SK-N-SH treated with all-trans-retinoic acid at 6 μM for 48 hours (cell line): ENCODE results near the gene SPTBN4.

ENCODE experiments used
- ATAC-seq: fragments of 200-7000 bp; cut with Tn5 transposase; 3 replicates; pipeline ENCODE4 v1.9.1; 2020; ENCODE audit warnings: mild to moderate bottlenecking, moderate library complexity
- ARNTL ChIP-seq: fragments of 450-650 bp; formaldehyde crosslinking; IDR thresholded peaks from 2 replicates; pipeline ENCODE4 v1.5.0; 2020; ENCODE audit warnings: low read depth, mild to moderate bottlenecking, moderate library complexity, borderline replicate concordance
- CREB5 ChIP-seq: fragments of 250-450 bp; sonication (Bioruptor Pico); IDR thresholded peaks from 2 replicates; pipeline ENCODE4 v1.5.1; 2020; ENCODE audit warnings: low read depth, mild to moderate bottlenecking, moderate library complexity
- CSDC2 ChIP-seq: fragments of 250-450 bp; sonication (Bioruptor Pico); IDR thresholded peaks from 2 replicates; pipeline ENCODE4 v1.5.0; 2020; ENCODE audit warnings: mild to moderate bottlenecking, moderate library complexity
- CSRNP3 ChIP-seq: fragments of 250-450 bp; sonication (Bioruptor Pico); IDR thresholded peaks from 2 replicates; pipeline ENCODE4 v1.5.1; 2021; ENCODE audit warnings: mild to moderate bottlenecking, moderate library complexity
- ESRRG ChIP-seq: fragments of 250-450 bp; sonication (Bioruptor Pico); IDR thresholded peaks from 2 replicates; pipeline ENCODE4 v1.6.1; 2021; ENCODE audit warnings: mild to moderate bottlenecking
- GLIS3 ChIP-seq: fragments of 250-450 bp; sonication (Bioruptor Pico); IDR thresholded peaks from 2 replicates; pipeline ENCODE4 v1.5.0; 2020; ENCODE audit warnings: mild to moderate bottlenecking, moderate library complexity
- ISL1 ChIP-seq: fragments of 250-450 bp; sonication (Bioruptor Pico); IDR thresholded peaks from 2 replicates; pipeline ENCODE4 v2.1.2; 2022; ENCODE audit warnings: mild to moderate bottlenecking, moderate library complexity
- PATZ1 ChIP-seq: fragments of 250-450 bp; sonication (Bioruptor Pico); IDR thresholded peaks from 2 replicates; pipeline ENCODE4 v1.8.0; 2020; ENCODE audit warnings: mild to moderate bottlenecking, moderate library complexity, borderline replicate concordance
- POU6F1 ChIP-seq: fragments of 250-450 bp; sonication (Bioruptor Pico); IDR thresholded peaks from 2 replicates; pipeline ENCODE4 v1.8.0; 2021; ENCODE audit warnings: low read depth, mild to moderate bottlenecking, moderate library complexity, borderline replicate concordance
- PPARA ChIP-seq: fragments of 250-450 bp; sonication (Bioruptor Pico); IDR thresholded peaks from 2 replicates; pipeline ENCODE4 v1.5.0; 2020; ENCODE audit warnings: mild to moderate bottlenecking, borderline replicate concordance
- RARB ChIP-seq: fragments of 250-450 bp; sonication (Bioruptor Pico); IDR thresholded peaks from 2 replicates; pipeline ENCODE4 v1.8.0; 2021; ENCODE audit warnings: mild to moderate bottlenecking, moderate library complexity
- SNAI2 ChIP-seq: fragments of 250-450 bp; sonication (Bioruptor Pico); IDR thresholded peaks from 2 replicates; pipeline ENCODE4 v1.5.0; 2020; ENCODE audit warnings: mild to moderate bottlenecking, moderate library complexity
- TCF4 ChIP-seq: fragments of 250-450 bp; sonication (Bioruptor Pico); IDR thresholded peaks from 2 replicates; pipeline ENCODE4 v1.8.0; 2021; ENCODE audit warnings: mild to moderate bottlenecking, moderate library complexity, borderline replicate concordance
- TOX ChIP-seq: fragments of 250-450 bp; sonication (Bioruptor Pico); IDR thresholded peaks from 2 replicates; pipeline ENCODE4 v1.8.0; 2021; ENCODE audit warnings: mild to moderate bottlenecking, moderate library complexity, borderline replicate concordance
- TSHZ2 ChIP-seq: fragments of 250-450 bp; sonication (Bioruptor Pico); IDR thresholded peaks from 2 replicates; pipeline ENCODE4 v1.5.0; 2020; ENCODE audit warnings: mild to moderate bottlenecking, moderate library complexity
- ZC3H10 ChIP-seq: fragments of 250-450 bp; sonication (Bioruptor Pico); IDR thresholded peaks from 2 replicates; pipeline ENCODE4 v1.5.1; 2021; ENCODE audit warnings: mild to moderate bottlenecking, moderate library complexity
- ZFP3 ChIP-seq: fragments of 250-450 bp; sonication (Bioruptor Pico); IDR thresholded peaks from 2 replicates; pipeline ENCODE4 v1.5.0; 2020; ENCODE audit warnings: mild to moderate bottlenecking, moderate library complexity
- ZFP30 ChIP-seq: fragments of 450-650 bp; formaldehyde crosslinking; IDR thresholded peaks from 2 replicates; pipeline ENCODE4 v1.5.0; 2022; ENCODE audit warnings: mild to moderate bottlenecking, moderate library complexity
- ZNF565 ChIP-seq: fragments of 450-650 bp; formaldehyde crosslinking; conservative IDR thresholded peaks from 2 replicates; pipeline ENCODE4 v1.5.0; 2020; ENCODE audit warnings: low read depth, mild to moderate bottlenecking, moderate library complexity
- ZNF70 ChIP-seq: fragments of 450-650 bp; formaldehyde crosslinking; IDR thresholded peaks from 2 replicates; pipeline ENCODE4 v1.5.0; 2020; ENCODE audit warnings: mild to moderate bottlenecking, moderate library complexity
- ZNF8 ChIP-seq: fragments of 450-650 bp; formaldehyde crosslinking; IDR thresholded peaks from 2 replicates; pipeline ENCODE4 v1.5.0; 2020; ENCODE audit warnings: mild to moderate bottlenecking, moderate library complexity

The SPTBN4 gene

GRCh38 chr19:40567750-40568494, 101.1 kb downstream of the SPTBN4 start:
- no peak for ATAC-seq
- TF ChIP-seq ZC3H10 (CRISPR knock-in tag) = no peak
- peak; percentile 60; the same call in 1 of the 2 replicates for TF ChIP-seq ZFP3

- TF ChIP-seq ARNTL (peak; percentile 93; the same call in 1 of the 2 replicates), PATZ1 (CRISPR knock-in tag) (no peak)
- TF ChIP-seq, all 23 proteins: peak for 1
- peak; percentile 92 for ATAC-seq
These were observed 103.7 kb downstream of the SPTBN4 start for GRCh38 chr19:40570313-40571004.

- TF ChIP-seq ISL1 = no peak
- TF ChIP-seq CSDC2 = no peak
- TF ChIP-seq PPARA = no peak
- TF ChIP-seq POU6F1 (CRISPR knock-in tag) = no peak
- TF ChIP-seq ARNTL = no peak
- no peak for TF ChIP-seq ESRRG (CRISPR knock-in tag)
- no peak for TF ChIP-seq TCF4 (CRISPR knock-in tag)
- no peak for TF ChIP-seq CSRNP3 (CRISPR knock-in tag)
- TF ChIP-seq ZFP30 = no peak
- no peak for TF ChIP-seq SNAI2 (CRISPR knock-in tag)
- TF ChIP-seq GLIS3 = no peak
- TF ChIP-seq ZFP3 = no peak
- no peak for TF ChIP-seq ZNF70 (CRISPR knock-in tag)
- TF ChIP-seq ZNF565 (CRISPR knock-in tag) = no peak
- TF ChIP-seq ZNF8 = no peak
- TF ChIP-seq TOX (CRISPR knock-in tag) = no peak
- TF ChIP-seq TSHZ2 = no peak
- no peak for TF ChIP-seq RARB (CRISPR knock-in tag)
- TF ChIP-seq, all 23 proteins: peak for 0
- no peak for ATAC-seq
These were observed 104.2 kb downstream of the SPTBN4 start for GRCh38 chr19:40571005-40571318.

GRCh38 chr19:40571831-40572495, 105.2 kb downstream of the SPTBN4 start:
- no peak for ATAC-seq
- TF ChIP-seq ZNF565 (CRISPR knock-in tag) = no peak
- no peak for TF ChIP-seq ESRRG (CRISPR knock-in tag)
- no peak for TF ChIP-seq CREB5 (CRISPR knock-in tag)
- TF ChIP-seq CSDC2 = no peak
- no peak for TF ChIP-seq ZC3H10 (CRISPR knock-in tag)
- TF ChIP-seq PPARA = no peak
- TF ChIP-seq PATZ1 (CRISPR knock-in tag) = no peak
- no peak for TF ChIP-seq POU6F1 (CRISPR knock-in tag)
